ENCODE results near the gene CAB39L. TPM values are rescaled to one million over a fixed set of nuclear protein-coding genes. Genes with fewer than 3 reads are reported as not detected.
A peak's percentile ranks its signal among the peaks of the same experiment; 100 is the strongest.

The CAB39L gene
- total RNA-seq, 2 donors from 2014 or later, result 5.3 to 8.6 TPM

GRCh38 chr13:49450105-49450819, 6.4 kb upstream of the CAB39L start:
- Histone ChIP-seq H3K36me3 (ENCODE audit: control insufficient read depth, insufficient read depth, low read length) (no peaks in the 10 kb centered on the region), H3K27me3 (ENCODE audit: control insufficient read depth, insufficient read depth, low read length, poor library complexity, severe bottlenecking) (no peaks in the 10 kb centered on the region), H3K4me3 (ENCODE audit: low read length) (no peak overlapping the region), H3K4me1 (ENCODE audit: control insufficient read depth, insufficient read depth, low read length) (no peaks in the 10 kb centered on the region), H3K27ac (ENCODE audit: low read depth, low read length) (no peak overlapping the region), H3K9ac (ENCODE audit: extremely low read depth, low read length, poor library complexity, severe bottlenecking) (no peak overlapping the region), H3K9me3 (ENCODE audit: control insufficient read depth, low read length) (no peaks in the 10 kb centered on the region)
- no peaks in the 10 kb centered on the region for H3K4me1 Mint-ChIP-seq
- no peak overlapping the region for H3K27ac Mint-ChIP-seq
- H3K27me3 Mint-ChIP-seq (ENCODE audit: insufficient read depth), result no peaks in the 10 kb centered on the region
- no peaks in the 10 kb centered on the region for H3K9me3 Mint-ChIP-seq
- no peak for DNase-seq
- TF ChIP-seq, protein P1, sequence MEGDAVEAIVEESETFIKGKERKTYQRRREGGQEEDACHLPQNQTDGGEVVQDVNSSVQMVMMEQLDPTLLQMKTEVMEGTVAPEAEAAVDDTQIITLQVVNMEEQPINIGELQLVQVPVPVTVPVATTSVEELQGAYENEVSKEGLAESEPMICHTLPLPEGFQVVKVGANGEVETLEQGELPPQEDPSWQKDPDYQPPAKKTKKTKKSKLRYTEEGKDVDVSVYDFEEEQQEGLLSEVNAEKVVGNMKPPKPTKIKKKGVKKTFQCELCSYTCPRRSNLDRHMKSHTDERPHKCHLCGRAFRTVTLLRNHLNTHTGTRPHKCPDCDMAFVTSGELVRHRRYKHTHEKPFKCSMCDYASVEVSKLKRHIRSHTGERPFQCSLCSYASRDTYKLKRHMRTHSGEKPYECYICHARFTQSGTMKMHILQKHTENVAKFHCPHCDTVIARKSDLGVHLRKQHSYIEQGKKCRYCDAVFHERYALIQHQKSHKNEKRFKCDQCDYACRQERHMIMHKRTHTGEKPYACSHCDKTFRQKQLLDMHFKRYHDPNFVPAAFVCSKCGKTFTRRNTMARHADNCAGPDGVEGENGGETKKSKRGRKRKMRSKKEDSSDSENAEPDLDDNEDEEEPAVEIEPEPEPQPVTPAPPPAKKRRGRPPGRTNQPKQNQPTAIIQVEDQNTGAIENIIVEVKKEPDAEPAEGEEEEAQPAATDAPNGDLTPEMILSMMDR (conservative IDR thresholded peaks at IDR 0.05), result no peak
- 91% methylated on average over 3 of the region's 3 CpGs; no CpG with 5 or more reads in 1 of the 2 experiments for WGBS, 2 experiments (ENCODE audit: insufficient coverage in 1 of 2, insufficient read length in 1 of 2)
- H3K4me3 Mint-ChIP-seq, result no peak overlapping the region
- peaks cover 5% of the 10 kb centered on the region for H3K36me3 Mint-ChIP-seq (ENCODE audit: low read depth)

- Mint-ChIP-seq H3K36me3 (ENCODE audit: low read depth) (peaks cover 5% of the 10 kb centered on the region), H3K4me1 (peaks cover 3% of the 10 kb centered on the region), H3K27ac (no peak overlapping the region), H3K27me3 (ENCODE audit: insufficient read depth) (no peaks in the 10 kb centered on the region), H3K9me3 (no peaks in the 10 kb centered on the region), H3K4me3 (no peak overlapping the region)
- no peaks in the 10 kb centered on the region for H3K9me3 ChIP-seq (ENCODE audit: control insufficient read depth, low read length)
- no peaks in the 10 kb centered on the region for H3K27me3 ChIP-seq (ENCODE audit: control insufficient read depth, insufficient read depth, low read length, poor library complexity, severe bottlenecking)
- H3K4me1 ChIP-seq (ENCODE audit: control insufficient read depth, insufficient read depth, low read length), result no peaks in the 10 kb centered on the region
- no peaks in the 10 kb centered on the region for H3K36me3 ChIP-seq (ENCODE audit: control insufficient read depth, insufficient read depth, low read length)
- H3K27ac ChIP-seq (ENCODE audit: low read depth, low read length), result no peak overlapping the region
- DNase-seq, result no peak
- H3K9ac ChIP-seq (ENCODE audit: extremely low read depth, low read length, poor library complexity, severe bottlenecking), result no peak overlapping the region
- TF ChIP-seq, protein P1 (conservative IDR thresholded peaks at IDR 0.05), result no peak
- 100% methylated on average over 2 of the region's 2 CpGs; no CpG with 5 or more reads in 1 of the 2 experiments for WGBS, 2 experiments (ENCODE audit: insufficient coverage in 1 of 2, insufficient read length in 1 of 2)
- peak overlapping the region; percentile 13 for H3K4me3 ChIP-seq (ENCODE audit: low read length)
Measured at GRCh38 chr13:49448753-49449152, 4.9 kb upstream of the CAB39L start.

DNA sequence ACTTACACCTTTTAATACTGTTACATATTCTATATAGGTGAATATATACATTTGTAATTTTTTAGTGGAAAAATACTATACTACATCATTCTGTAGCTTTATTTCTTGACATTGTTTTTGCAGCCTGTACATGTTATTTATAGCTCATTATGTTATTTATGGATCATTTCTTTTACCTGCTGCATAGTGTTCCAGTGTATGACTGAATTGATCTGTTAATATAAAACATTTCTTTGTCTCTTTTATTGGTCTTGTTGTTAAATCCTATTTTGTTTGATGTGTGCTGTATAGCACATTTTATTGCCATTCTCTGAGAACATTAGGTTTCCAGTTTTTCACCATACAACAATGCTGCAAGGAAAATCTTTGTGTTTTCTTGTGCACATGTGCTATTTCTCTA, 2.6 kb upstream of the CAB39L start:
- H3K27me3 ChIP-seq (ENCODE audit: control insufficient read depth, insufficient read depth, low read length, poor library complexity, severe bottlenecking), result no peaks in the 10 kb centered on the region
- no peak overlapping the region for H3K4me3 ChIP-seq (ENCODE audit: low read length)
- peaks cover 3% of the 10 kb centered on the region for H3K4me1 Mint-ChIP-seq
- H3K4me3 Mint-ChIP-seq, result no peak overlapping the region
- no peak for DNase-seq
- peaks cover 6% of the 10 kb centered on the region for H3K36me3 ChIP-seq (ENCODE audit: control insufficient read depth, insufficient read depth, low read length)
- TF ChIP-seq, protein P1 (conservative IDR thresholded peaks at IDR 0.05), result no peak
- no peak overlapping the region for H3K9ac ChIP-seq (ENCODE audit: extremely low read depth, low read length, poor library complexity, severe bottlenecking)
- no peaks in the 10 kb centered on the region for H3K4me1 ChIP-seq (ENCODE audit: control insufficient read depth, insufficient read depth, low read length)
- H3K36me3 Mint-ChIP-seq (ENCODE audit: low read depth), result peaks cover 4% of the 10 kb centered on the region
- no peaks in the 10 kb centered on the region for H3K9me3 ChIP-seq (ENCODE audit: control insufficient read depth, low read length)
- no peak overlapping the region for H3K27ac Mint-ChIP-seq
- no peaks in the 10 kb centered on the region for H3K9me3 Mint-ChIP-seq
- H3K27ac ChIP-seq (ENCODE audit: low read depth, low read length), result no peak overlapping the region
- no peaks in the 10 kb centered on the region for H3K27me3 Mint-ChIP-seq (ENCODE audit: insufficient read depth)
